WTC11 (cell line): Measurements from ENCODE around the gene GFPT1. TPM values are rescaled to one million over a fixed set of nuclear protein-coding genes. Genes with fewer than 3 reads are reported as not detected.

Source experiments
- AFF4 ChIP-seq: sonication (generic); formaldehyde crosslinking; IDR thresholded peaks from 2 replicates; pipeline ENCODE4 v1.8.1; 2023; ENCODE audit warnings: mild to moderate bottlenecking, missing genetic modification reagents, borderline replicate concordance
- ARID4B ChIP-seq: sonication (generic); formaldehyde crosslinking; IDR thresholded peaks from 2 replicates; pipeline ENCODE4 v1.8.0; 2023; ENCODE audit warnings: missing genetic modification reagents, mild to moderate bottlenecking, borderline replicate concordance
- CBFB ChIP-seq: sonication (generic); formaldehyde crosslinking; IDR thresholded peaks from 2 replicates; pipeline ENCODE4 v1.8.1; 2022; ENCODE audit warnings: mild to moderate bottlenecking, low read depth, missing genetic modification reagents
- E2F1 ChIP-seq: sonication (generic); formaldehyde crosslinking; IDR thresholded peaks from 2 replicates; pipeline ENCODE4 v1.8.0; 2022; ENCODE audit warnings: mild to moderate bottlenecking, missing genetic modification reagents
- E2F4 ChIP-seq: sonication (generic); formaldehyde crosslinking; IDR thresholded peaks from 2 replicates; pipeline ENCODE4 v1.8.1; 2022; ENCODE audit warnings: low read depth, mild to moderate bottlenecking, moderate library complexity, missing genetic modification reagents, borderline replicate concordance
- ELF4 ChIP-seq: sonication (generic); formaldehyde crosslinking; IDR thresholded peaks from 2 replicates; pipeline ENCODE4 v1.8.1; 2022; ENCODE audit warnings: low read depth, mild to moderate bottlenecking, moderate library complexity, missing genetic modification reagents
- FOXK1 ChIP-seq: sonication (generic); formaldehyde crosslinking; IDR thresholded peaks from 2 replicates; pipeline ENCODE4 v1.8.0; 2022; ENCODE audit warnings: mild to moderate bottlenecking, moderate library complexity, missing genetic modification reagents
- FOXP4 ChIP-seq: sonication (generic); formaldehyde crosslinking; IDR thresholded peaks from 2 replicates; pipeline ENCODE4 v1.8.0; 2022; ENCODE audit warnings: mild to moderate bottlenecking, missing genetic modification reagents
- GTF2I ChIP-seq: fragments of 250-450 bp; sonication (Bioruptor Pico); conservative IDR thresholded peaks from 2 replicates; pipeline ENCODE4 v1.4.0; 2021; ENCODE audit warnings: mild to moderate bottlenecking
- JUN ChIP-seq: sonication (generic); formaldehyde crosslinking; IDR thresholded peaks from 2 replicates; pipeline ENCODE4 v1.8.0; 2023; ENCODE audit warnings: mild to moderate bottlenecking, missing genetic modification reagents
- OVOL2 ChIP-seq: fragments of 250-450 bp; sonication (Bioruptor Pico); IDR thresholded peaks from 2 replicates; pipeline ENCODE4 v1.9.0; 2021; ENCODE audit warnings: mild to moderate bottlenecking, borderline replicate concordance
- PREB ChIP-seq: sonication (generic); formaldehyde crosslinking; IDR thresholded peaks from 2 replicates; pipeline ENCODE4 v1.8.1; 2022; ENCODE audit warnings: mild to moderate bottlenecking, missing genetic modification reagents, moderate library complexity, borderline replicate concordance
- SOX15 ChIP-seq: fragments of 250-450 bp; sonication (Bioruptor Pico); IDR thresholded peaks from 2 replicates; pipeline ENCODE4 v1.9.0; 2021; ENCODE audit warnings: mild to moderate bottlenecking
- USF1 ChIP-seq: sonication (generic); formaldehyde crosslinking; IDR thresholded peaks from 2 replicates; pipeline ENCODE4 v1.8.0; 2022; ENCODE audit warnings: mild to moderate bottlenecking, missing genetic modification reagents
- USF2 ChIP-seq: sonication (generic); formaldehyde crosslinking; IDR thresholded peaks from 2 replicates; pipeline ENCODE4 v1.8.1; 2023; ENCODE audit warnings: mild to moderate bottlenecking, missing genetic modification reagents, moderate library complexity
- ZNF281 ChIP-seq: sonication (generic); formaldehyde crosslinking; IDR thresholded peaks from 2 replicates; pipeline ENCODE4 v1.8.0; 2023; ENCODE audit warnings: mild to moderate bottlenecking, missing genetic modification reagents
- ZNF396 ChIP-seq: fragments of 250-450 bp; sonication (Bioruptor Pico); IDR thresholded peaks from 2 replicates; pipeline ENCODE4 v1.8.0; 2021; ENCODE audit warnings: mild to moderate bottlenecking, moderate library complexity, borderline replicate concordance
- total RNA-seq: library from RNA; stranded (reverse); gene quantifications from 3 replicates; pipeline ENCODE4 v1.2.3, GENCODE V29; 2021

Gene GFPT1
- total RNA-seq, 1 experiment from 2014 or later: 65.5 TPM

GRCh38 chr2:69386789-69387734 is at the start of gene GFPT1 (continued):
- TF ChIP-seq ZNF281 (CRISPR knock-in tag) (peak; percentile 21; the same call in 1 of the 2 replicates), E2F1 (CRISPR knock-in tag) (no peak), JUN (CRISPR knock-in tag) (peak; percentile 70; the same call in 1 of the 2 replicates), FOXP4 (CRISPR knock-in tag) (peak; percentile 83), SOX15 (no peak), GTF2I (CRISPR knock-in tag) (no peak), PREB (CRISPR knock-in tag) (no peak; the same call in 1 of the 2 replicates), USF1 (peak; percentile 57), AFF4 (no peak), USF2 (CRISPR knock-in tag) (peak; percentile 59), ZNF396 (CRISPR knock-in tag) (no peak), ELF4 (no peak), ARID4B (CRISPR knock-in tag) (peak; percentile 80; the same call in 1 of the 2 replicates), FOXK1 (CRISPR knock-in tag) (0 out of 2 replicates have a peak, but pooled peaks have one; percentile 49), E2F4 (CRISPR knock-in tag) (no peak; the same call in 1 of the 2 replicates), CBFB (peak; percentile 54; the same call in 1 of the 2 replicates), OVOL2 (CRISPR knock-in tag) (no peak)
